Measurements from ENCODE around the gene ATXN10.

DNA sequence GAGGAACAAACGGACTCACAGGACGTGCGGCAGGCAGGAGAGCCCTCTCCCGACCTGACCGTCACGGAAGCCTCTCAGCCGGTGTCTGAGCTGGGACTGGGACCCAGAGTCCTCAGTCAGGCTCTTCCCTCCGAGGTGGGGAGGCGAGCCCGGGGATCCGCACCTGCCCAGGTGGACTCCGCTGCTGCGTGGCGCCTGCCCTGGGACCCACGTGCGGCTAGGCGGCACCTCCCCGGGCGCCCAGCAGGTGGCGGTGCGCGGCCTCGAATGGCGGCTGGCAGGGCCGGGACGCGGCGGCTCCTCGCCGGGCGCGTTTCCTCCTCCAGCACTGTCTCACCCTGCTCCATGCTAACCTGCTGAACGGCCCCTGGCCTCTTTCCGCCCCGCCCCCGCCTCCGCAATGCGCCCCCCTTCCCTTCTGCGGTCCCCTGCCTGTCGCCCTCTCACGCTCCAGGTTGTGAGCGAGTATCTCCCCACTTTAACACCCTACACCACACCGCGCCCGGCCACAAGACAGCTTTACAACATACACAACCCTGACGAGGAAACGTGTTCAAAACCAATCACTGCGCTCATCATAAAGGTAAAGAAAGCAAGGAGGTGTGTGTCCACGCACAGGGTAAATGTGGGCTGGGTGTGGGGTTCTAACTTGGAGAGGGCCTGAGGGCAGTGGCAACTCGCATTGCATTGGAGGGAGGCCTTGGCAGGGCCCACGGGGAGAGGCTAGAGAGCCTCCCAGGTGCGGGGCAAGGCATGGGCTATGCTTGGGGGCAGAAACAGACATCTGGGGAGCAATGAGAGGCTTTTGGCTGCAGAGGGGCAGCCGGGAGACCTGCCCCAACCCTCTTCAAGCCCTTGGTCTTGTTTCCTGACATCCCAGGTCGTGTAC, 25.9 kb upstream of the ATXN10 start:
- TF ChIP-seq CTCF (conservative IDR thresholded peaks at IDR 0.05): peak; percentile 96
- TF ChIP-seq ZFX (IDR thresholded peaks at IDR 0.05): no peak
